ENCODE data around the gene AKAIN1.

Gene AKAIN1

GRCh38 chr18:5132987-5133386 lies 64.1 kb downstream of the AKAIN1 start:
- no peak for DNase-seq (ENCODE audit: low spot score)
- no peak for TF ChIP-seq CTCF (IDR thresholded peaks at IDR 0.05; ENCODE audit: extremely low read depth, missing control alignments)

- DNase-seq (ENCODE audit: low spot score): no peak
- no peak for TF ChIP-seq CTCF (IDR thresholded peaks at IDR 0.05; ENCODE audit: extremely low read depth, missing control alignments)
These were observed 74.8 kb downstream of the AKAIN1 start for GRCh38 chr18:5122272-5122671.

- TF ChIP-seq CTCF (IDR thresholded peaks at IDR 0.05; ENCODE audit: extremely low read depth, missing control alignments): no peak
- DNase-seq (ENCODE audit: low spot score): no peak
These were observed 86.8 kb downstream of the AKAIN1 start for GRCh38 chr18:5110266-5110665.

GRCh38 chr18:5107988-5108387 lies 89.1 kb downstream of the AKAIN1 start:
- TF ChIP-seq CTCF (IDR thresholded peaks at IDR 0.05; ENCODE audit: extremely low read depth, missing control alignments): no peak
- no peak for DNase-seq (ENCODE audit: low spot score)

GRCh38 chr18:5106730-5107129 lies 90.3 kb downstream of the AKAIN1 start:
- TF ChIP-seq CTCF (IDR thresholded peaks at IDR 0.05; ENCODE audit: extremely low read depth, missing control alignments): no peak
- no peak for DNase-seq (ENCODE audit: low spot score)

GRCh38 chr18:5104246-5104645 lies 92.8 kb downstream of the AKAIN1 start:
- no peak for DNase-seq (ENCODE audit: low spot score)

GRCh38 chr18:5103693-5104092 lies 93.4 kb downstream of the AKAIN1 start:
- no peak for DNase-seq (ENCODE audit: low spot score)
- TF ChIP-seq CTCF (IDR thresholded peaks at IDR 0.05; ENCODE audit: extremely low read depth, missing control alignments): no peak

More at GRCh38 chr18:5104246-5104645, 92.8 kb downstream of the AKAIN1 start:
- no peak for TF ChIP-seq CTCF (IDR thresholded peaks at IDR 0.05; ENCODE audit: extremely low read depth, missing control alignments)
